8988T (cell line): ENCODE results near the gene ZHX3.

ENCODE experiments used
- DNase-seq: peaks from one replicate; pipeline ENCODE4 v3.0.0; 2011

ZHX3 gene, protein sequence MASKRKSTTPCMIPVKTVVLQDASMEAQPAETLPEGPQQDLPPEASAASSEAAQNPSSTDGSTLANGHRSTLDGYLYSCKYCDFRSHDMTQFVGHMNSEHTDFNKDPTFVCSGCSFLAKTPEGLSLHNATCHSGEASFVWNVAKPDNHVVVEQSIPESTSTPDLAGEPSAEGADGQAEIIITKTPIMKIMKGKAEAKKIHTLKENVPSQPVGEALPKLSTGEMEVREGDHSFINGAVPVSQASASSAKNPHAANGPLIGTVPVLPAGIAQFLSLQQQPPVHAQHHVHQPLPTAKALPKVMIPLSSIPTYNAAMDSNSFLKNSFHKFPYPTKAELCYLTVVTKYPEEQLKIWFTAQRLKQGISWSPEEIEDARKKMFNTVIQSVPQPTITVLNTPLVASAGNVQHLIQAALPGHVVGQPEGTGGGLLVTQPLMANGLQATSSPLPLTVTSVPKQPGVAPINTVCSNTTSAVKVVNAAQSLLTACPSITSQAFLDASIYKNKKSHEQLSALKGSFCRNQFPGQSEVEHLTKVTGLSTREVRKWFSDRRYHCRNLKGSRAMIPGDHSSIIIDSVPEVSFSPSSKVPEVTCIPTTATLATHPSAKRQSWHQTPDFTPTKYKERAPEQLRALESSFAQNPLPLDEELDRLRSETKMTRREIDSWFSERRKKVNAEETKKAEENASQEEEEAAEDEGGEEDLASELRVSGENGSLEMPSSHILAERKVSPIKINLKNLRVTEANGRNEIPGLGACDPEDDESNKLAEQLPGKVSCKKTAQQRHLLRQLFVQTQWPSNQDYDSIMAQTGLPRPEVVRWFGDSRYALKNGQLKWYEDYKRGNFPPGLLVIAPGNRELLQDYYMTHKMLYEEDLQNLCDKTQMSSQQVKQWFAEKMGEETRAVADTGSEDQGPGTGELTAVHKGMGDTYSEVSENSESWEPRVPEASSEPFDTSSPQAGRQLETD

DNA sequence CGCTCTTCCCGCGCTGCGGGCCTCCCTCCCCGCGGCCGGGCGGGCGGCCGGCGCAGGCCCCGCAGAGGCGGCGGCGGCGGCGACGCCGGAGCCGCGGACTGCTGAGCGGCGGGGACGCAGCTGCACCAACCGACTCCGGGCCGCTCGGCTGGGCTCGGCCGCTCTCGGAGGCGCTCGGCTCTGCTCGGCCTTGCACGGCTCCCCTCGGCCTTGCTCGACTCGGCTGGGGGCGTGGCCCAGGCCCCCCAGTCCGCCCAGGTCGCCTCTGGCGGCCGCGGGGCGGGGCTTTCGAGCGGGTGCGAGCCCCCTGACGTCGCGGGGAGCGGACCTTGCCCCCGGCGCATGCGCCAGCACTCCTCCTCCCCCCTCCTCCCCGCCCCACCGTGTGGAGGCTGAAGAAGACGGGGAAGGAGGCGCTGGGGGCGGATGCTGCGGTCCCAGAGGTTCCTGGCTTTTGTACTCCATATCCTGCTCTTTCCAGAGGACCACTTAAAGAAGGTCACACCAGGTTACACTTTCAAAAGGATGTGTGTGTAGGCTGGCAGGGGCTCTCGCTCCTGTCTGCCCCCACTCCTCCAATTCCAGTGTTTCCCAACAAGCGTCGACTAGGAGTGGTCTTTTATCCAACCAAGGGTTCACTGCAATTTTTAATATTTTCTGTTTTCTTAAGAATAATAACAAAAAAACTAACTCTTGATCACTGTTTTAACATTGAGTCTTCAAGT lies at the start of gene ZHX3:
ZHX3 (minus strand) TSS at position 186 of the 725 bp plus-strand sequence. CDS start 112,815 bp downstream, outside the sequence.
- peak; percentile 96 for DNase-seq

DNA sequence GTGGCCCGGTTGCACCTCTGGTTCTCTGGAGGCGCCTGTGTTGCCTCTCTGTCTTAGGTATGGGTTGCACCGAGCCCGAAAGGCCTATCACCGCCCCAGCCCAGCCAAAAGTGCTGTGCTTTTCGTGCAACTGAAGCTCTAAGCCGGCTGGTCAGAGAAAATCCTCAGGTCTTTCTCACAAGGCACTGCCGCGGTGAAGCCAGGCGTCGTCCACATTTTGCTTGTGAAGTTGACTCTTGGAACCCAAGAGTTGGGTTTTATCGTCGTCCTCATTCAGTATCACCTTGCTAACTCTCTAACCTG lies 49.8 kb upstream of the ZHX3 start:
- DNase-seq: no peak

DNA sequence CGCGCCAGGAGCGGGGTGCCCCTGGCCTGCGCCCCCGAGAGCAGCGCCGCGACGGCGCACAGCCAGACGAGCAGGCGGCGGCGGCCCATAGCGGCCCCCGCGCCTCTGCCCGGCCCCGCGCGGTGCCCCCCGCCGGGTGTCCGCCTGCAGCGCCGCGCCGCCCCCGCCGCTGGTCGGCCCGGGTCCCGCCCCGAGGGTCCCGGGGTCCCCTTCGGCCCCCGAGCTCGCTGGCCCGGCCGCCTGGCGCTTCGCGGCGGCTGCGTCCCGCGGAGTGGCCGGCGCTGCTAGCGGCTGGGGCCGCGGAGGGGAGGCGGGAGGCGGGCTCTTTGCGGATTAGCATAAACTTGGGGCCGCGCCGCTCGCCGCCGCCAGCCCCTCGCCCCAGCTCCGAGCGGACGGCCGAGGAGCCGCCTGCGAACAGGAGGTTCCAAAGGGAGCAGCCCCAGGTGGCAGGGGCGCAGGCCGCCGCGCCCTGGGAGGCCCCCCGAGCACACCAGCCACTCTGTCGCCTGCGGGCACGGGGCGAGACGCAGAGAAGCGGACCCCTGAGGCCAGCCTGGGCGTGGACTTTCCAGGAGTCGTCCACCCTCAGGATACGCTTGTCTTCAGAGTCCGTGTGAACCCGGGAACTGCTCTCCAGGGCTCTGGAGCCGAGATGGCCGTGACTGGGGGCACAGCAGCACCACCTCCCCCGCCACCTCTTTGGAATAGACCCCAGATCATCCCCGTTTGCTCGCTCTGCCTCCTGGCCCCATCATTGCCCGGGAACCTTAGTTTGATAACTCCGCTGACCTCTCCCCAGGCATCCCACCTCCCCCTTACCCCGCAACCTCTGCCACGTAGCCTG lies 49.2 kb upstream of the ZHX3 start, which contains the start of gene EMILIN3:
EMILIN3 (minus strand) TSS at position 273 of the 847 bp plus-strand sequence; CDS start at position 89, 184 bp downstream.
- no peak for DNase-seq

DNA sequence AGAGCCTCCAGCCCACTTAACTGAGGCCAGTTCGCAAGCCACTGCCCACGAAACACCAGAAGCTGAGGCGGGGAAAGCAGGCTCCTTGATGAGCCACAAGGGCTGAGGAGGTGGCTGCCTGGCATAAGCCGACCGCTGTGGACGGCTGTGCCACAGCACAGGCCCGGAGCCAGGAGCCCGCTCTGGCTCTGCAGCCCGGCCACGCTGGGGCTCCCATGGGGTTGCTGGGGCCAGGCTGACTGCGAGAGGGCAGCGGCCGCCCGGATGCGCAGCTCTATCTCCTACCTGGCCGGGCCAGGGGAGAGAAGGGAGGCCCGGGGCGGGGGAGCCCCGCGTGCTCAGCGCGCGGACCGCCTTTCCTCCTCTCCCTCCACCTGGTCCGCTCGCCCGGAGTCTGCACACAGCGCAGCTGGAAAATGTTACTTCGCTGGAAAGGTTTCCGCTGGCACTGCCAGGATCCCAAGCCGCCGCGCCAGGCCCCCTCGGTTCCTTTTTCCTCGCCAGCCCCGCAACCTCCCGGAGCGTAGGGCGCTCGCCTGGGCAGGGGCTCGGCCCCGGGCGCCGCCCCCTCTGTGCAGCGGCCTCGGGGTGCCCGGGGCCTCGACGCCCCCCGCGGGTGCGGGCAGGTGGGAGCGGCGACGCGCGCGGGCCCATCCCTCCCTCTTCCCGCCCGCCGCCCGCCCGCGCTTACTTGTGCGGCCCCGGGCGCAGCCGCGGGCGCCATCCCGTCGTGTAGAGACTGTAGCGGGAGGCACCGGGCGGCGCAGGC lies 48.4 kb upstream of the ZHX3 start:
- DNase-seq: no peak

DNA sequence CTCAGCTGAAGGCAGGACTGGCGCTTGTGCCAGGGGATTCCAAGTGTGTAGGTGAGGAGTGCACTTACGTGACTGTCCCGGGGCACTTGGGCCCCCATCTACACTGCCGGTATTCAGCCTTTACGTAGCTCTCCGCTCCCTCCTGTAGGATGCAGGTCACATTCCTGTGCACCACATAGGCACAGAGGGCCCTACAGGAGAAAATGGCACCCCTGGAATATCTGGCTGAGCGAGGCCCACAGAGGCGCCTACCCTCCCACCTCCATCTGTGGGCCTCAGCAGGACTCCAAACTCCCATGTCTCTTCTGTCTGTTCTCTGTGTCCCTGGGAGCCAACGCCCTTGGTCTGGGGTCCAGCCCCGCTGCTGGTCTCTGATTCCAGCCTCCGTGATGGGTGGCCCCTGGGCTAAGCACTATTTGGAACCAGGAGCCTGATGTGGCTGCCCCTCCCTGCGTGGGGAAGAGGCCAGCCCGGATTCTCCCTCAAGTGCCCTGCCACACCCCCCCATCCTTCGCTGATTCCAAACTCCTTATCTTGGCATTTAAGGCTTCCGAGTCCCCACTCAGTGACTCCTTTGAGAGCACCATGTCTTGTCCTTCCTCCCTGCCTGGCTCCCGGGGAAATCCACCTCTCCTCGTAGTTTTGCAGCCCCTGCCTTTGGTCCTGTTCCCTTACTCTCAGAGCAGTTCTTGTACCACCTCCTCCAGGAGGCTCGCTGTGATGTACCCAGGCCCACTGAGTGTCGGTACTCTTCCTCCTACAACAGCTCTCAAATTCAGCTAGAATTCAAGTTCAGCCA lies 47.6 kb upstream of the ZHX3 start:
- no peak for DNase-seq

DNA sequence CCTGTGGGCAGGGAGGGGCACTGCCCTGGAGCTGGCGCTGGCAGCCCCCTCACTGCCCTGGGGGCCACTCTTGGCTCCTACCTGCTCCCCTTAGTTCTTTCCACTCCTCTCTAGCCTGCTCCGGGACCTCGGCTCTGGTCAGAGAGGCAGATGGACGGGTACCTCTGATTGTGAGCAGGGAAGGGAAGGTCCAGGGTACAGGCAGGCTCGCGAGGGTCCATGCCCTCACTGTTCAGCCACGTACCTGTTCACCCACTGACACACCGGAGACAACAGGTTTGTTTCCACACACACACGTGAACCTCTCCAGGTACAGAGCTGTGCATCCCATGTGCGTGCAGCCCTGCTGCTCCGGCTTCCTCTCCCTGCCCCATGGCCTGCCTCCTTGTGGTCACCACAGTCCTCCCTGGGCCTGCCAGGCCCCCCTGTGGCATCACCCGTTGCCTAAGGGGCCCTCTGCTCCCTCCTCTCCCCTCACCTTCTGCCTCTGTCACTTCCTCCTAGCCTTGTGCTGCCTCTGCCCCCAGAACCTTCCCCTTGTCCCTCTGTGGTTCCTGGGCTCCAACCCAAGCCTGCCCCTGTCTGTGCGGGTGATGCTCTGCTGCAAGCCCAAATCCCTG lies 46.8 kb upstream of the ZHX3 start:
- no peak for DNase-seq

DNA sequence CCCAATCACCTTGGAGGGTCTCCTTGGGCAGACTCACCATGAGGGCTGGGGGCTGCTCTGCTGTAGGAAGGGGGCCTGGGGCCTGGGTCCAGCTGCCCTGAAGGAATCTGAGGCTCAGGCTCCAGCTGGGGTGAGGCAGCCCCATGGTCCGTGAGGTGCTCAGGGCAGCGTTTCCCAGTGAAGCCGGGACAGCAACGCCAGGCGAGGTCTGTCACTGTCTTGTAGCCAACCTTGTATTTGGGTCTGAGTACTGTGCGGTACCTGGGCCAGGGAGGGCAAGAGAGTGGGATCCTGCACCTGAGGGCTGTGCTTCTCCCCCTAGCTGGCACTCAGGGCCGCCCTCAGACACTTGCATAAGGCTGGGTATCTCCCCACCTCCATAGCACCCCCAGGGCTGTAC lies 46.1 kb upstream of the ZHX3 start:
- no peak for DNase-seq

DNA sequence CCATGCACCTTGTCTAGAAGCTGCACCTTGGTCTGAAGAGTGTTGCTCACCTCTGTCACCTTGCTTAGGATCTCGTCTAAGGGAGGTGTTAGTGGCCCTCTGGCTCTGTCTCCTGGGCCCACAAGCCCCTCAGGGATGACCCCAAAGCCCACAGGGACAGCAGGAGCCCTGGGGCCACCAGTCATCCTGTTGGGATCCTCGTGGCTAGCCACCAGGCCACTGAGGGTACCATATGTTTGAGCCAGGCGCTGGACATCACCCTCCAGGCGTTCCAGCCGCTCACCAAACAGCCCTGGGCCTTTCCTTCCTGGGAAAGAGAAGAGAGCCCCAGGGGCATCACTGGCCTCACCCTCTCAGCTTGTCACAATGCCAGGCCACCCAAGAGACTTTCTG lies 45.2 kb upstream of the ZHX3 start:
- DNase-seq: no peak

DNA sequence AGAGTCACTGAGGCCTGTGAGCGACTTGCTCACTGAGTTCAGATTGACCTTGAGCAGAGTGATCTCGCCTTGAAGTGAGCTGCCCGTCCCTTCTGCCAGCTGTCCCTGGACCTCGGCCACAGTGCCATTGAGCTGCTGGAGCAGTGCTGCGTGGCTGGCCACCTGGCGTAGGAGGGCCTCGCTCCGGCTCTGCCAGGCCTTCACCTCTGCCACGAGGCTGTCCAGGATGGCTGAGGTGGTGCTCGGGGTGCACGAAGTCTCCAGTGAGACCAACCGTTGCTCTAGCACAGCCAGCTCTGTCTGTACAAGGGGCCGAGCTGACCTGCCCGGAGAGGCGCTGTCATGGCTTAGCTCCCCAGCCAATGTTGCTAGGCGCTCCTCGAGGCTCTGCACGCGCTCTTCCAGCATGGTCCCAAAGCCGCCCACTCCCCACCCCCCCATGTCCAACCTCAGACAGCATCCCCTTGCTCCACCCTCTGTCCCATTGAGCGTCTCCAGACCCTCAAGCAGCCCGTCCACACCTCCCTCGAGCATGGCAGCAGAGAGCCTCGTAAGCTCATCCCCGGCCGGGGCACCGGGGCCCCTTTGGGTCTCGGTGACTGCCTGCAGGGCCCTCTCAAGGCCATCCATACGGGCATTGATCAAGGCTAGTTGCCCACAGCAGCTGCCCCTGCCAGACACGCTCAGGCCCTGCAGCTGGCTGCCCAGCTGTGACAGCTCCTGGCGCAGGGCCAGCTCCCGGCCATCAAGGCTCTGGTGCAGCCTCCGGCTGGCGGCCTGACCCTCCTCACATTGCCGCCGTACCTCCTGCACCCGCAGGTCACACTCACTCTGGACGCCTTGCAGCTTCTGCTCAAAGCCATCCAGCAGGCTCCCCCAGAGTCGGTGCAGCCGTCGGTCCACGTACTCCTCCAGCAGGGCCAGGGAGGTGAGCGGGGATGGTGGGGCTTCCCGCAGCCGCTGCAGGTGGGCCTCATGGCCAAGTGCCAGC lies 44.5 kb upstream of the ZHX3 start:
- no peak for DNase-seq

DNA sequence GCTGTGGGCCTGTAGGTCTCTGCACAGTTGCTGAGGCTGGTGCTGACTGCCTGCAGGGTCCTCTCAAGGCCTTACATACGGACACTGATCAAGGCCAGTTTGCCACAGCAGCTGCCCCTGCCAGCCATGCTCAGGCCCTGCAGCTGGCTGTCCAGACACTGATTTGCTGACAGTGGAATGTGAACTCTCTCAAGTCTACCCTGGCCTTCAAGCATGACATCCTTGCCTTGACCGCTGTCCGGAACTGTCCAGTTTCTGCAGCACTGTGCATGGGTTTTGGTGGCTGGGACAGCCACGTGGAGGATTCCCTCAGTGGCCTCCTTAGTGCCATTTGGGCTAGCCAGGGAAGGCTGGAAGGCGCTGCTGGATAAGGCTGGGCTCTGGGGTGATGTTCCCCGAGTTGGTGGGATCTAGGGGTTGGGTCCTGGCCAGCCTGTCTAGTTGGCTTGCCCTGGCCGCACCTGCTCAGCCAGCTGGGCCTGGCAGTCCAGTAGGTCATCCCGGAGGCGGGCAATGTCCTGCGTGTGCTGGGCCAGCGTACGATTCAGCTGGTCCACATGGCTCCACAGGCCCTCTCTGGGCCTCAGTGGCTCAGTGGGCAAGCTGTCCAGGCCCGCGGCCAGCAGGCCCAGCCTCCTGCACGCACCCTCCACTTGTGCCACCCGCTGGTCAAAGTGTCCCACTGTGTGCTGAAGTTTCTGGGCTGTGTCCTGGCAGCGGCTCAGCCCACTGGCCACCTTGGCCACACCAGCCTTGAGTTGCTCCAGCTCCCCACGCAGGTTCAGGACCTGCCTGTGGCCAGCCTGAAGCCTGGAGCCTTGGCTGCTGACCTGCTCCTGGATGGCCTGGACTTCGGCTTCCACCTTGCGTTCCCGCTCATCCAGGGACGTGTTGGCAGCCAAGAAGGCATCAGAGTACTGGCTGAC lies 43.6 kb upstream of the ZHX3 start:
- DNase-seq: no peak

DNA sequence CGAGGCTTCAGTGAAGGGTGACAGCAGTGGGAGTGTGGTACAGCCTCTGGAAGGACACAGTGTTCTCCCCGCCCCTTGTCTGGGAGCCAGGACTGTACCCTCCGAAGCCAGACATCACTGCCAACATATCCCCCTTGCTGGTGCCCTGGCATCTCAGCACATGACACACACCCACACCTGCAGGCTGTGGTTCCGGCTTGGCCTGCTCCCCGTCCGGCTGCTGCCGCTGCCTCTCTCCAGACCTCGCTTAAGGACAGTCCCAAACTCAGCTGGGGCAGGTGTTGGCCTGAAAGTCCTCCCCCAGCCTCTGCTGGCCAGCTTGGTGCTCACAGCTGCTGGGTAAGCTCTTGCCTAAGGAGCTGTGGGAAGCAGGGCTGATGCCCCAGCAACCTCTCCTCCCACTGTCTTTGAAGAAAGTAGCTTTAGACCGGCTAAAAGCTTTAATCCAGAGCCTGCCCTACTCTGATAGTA lies 42.0 kb upstream of the ZHX3 start:
- DNase-seq: no peak

DNA sequence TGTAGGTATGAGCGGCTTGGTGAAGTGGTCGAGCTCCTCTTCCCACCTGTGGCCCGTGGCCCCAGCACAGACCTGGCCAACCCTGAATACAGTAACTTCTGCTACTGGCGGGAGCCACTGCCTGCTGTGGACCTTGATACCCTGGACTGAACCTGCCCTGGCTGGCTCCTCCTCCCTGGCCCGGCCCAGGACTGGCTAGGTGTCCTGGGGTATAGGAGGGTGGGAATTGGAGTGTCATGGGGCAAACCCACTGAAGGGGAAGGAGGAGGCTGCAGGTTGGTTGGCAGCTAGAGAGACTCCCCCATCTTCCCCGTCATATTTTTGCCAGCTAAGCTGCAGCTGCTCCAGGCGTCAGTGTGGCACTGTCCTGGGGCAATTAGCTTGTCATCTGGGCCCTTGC lies 41.2 kb upstream of the ZHX3 start:
- no peak for DNase-seq

DNA sequence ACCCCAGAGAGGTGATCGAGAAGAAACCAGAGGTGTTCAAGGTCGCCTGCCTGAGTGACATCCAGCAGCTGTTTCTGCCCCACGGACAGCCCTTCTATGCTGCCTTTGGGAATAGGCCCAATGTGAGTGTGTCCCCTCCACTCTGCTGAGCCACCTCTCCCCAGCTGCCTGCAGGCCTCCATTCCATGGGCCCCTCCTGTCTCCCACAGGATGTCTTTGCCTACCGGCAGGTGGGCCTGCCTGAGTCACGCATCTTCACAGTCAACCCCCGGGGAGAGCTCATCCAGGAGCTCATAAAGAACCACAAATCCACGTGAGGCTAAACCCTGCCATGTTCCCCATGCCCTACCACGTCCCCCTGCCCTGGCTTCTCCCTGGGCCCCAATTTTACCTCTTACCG lies 40.7 kb upstream of the ZHX3 start:
- no peak for DNase-seq

DNA sequence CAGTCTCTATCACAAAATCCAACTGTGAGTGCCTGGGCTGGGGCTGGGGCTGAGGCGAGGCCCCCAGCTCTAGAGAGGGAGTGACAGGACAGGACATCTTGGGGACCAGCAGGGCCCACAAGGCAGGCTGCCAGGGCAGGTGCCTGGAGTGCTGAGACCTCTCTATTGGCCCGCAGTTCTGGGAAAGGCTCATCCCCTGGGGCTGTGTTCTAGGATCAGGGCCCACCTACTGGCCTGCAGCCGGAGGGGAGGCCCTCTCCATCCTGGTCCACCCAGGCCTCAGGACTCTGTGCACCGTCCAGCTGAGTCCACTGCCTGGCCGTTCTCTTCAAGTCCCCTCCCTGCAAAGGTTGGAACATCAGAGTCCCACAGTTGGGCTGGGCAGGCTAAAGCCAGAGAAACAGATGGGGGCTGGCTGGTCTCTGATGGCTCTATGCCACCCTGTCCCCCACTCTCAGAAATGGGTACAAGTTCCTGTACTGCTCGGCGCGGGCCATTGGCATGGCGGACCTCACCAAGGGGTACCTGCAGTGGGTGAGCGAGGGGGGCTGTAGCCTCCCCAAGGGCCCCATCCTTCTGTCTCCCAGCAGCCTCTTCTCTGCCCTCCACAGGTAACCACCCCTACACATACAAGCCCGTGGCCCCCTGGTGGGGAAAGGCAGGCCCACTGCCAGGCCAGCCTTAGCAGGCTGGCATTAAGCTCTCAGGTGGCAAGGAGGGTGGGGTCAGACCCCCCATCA lies 40.1 kb upstream of the ZHX3 start:
- DNase-seq: no peak

DNA sequence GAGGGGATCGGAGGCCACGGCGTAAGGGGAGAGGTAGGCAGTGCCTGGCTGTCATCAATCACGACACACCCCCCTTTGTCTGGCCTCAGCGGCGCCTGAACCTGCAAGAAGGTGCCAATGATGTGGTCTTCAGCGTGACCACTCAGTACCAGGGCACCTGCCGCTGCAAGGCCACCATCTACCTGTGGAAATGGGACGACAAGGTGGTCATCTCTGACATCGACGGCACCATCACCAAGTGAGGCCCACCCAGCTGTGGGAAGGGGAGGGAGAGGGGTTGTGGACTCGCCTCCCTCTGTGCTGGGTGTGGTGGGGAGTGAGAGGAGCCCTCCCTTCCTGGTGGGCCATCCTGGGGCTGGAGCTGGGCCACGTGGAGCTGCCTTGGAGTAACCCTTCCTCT lies 39.4 kb upstream of the ZHX3 start:
- DNase-seq: no peak

DNA sequence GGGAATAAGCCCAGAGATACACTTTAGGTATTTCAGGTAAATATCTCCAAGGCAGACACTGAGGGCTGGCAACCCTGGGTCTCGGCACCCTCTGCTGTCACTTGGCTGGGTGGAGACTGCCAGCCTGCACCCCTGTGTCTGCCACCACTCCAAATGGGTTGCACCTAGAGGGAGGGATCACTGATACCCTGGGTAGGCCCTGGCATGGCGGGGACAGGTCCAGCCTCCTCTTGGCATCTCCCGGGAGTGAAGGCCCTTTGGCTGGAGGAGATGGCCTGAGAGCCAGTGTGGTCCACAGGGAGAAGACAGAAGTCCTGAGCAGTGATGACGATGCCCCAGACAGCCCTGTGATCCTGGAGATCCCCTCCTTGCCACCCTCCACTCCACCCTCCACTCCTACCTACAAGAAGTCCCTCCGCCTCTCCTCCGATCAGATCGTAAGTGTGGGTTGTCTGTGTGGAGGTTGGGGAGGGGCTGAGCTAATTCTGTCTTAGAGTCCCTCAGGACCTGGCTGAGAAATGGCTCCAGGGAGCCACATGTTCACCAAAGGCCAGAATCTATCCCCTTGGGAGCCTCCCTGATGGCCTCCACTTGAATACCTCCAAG lies 38.2 kb upstream of the ZHX3 start:
- DNase-seq: no peak
